Measurements from ENCODE around the gene COPS6. TPM values are rescaled to one million over a fixed set of nuclear protein-coding genes. Genes with fewer than 3 reads are reported as not detected.

Gene COPS6
- 53.1 TPM for total RNA-seq

GRCh38 chr7:100088621-100089457 lies at the start of gene COPS6:
Gene COPS6, plus strand, starts transcription at chr7:100088969. Its CDS starts 22 bp downstream, at chr7:100088991.

DNA sequence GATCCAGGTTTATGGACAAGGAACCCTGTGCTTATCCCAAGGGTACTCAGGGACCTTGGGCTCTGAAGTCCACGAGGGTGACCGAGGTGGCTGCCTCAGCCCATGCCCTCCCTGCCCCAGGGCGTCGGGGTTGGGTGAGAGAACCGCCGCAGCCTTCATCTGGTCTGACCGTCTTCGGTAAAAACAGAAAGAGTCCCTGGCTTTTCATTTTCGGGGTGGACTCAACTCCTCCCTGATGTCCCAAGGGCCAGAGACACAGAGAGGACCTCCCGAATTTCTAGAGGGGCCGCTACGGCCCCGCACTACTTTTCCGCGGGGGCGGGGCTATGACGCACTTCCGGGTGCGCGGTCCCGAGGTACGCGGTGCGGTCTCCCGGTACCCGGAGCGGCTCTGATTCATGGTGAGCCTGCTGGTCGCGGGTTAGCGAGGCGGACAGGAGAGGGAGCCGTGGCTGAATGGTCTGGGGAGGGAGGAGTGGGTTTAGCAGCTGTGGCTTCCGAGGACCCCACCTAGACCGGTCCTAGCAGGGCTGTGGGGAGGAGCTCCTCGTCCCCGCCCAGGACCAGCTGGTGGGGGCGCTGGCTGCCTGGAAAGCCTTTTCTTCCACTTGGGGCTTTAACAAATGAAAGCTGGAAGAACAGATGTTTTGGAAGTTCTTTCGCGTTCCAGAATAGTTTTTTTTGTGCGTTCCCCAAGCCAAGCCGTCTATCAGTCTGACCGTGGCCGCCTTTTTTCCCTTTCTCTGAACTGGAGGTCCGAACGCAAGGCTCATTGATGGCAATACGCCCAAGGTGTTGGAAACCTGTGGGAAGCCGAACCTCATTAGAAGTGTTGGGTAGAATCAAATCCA lies 39.1 kb upstream of the COPS6 start, which contains the start of gene ZSCAN21:
Gene ZSCAN21 (plus strand): TSS at position 334 of the 851 bp plus-strand sequence. CDS start 7,233 bp downstream, outside the sequence.

DNA sequence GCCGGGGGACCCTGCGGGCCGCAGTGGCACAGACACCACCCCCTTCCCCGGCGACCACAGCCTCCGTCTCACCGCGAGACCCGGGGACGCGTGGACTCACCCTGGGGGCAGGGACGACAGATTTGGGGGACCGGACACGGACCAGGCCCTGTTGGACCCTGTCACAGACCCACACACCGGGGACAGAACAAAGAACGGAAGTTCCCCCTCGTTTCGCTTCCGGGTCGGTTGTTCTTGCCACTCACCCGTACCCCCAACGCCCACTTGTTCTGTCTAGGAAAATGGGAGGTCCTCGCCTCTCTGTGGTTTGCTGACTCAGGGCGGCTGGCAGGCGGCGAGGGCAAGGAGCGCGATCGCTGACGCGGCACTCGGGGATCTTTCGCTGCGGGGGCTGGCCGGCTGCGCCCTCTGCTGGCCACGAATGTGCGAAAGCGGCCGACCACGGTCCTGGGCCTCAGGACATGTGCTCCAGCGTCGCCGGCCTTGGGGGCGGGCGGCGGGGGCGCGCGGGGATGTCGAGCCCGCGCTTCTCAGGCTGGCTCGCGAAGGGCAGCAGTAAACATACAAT lies 7.2 kb upstream of the COPS6 start, which contains the start of gene ZNF3:
Gene ZNF3 (minus strand): TSS at position 189 of the 568 bp plus-strand sequence. CDS start 4,366 bp downstream, outside the sequence.

DNA sequence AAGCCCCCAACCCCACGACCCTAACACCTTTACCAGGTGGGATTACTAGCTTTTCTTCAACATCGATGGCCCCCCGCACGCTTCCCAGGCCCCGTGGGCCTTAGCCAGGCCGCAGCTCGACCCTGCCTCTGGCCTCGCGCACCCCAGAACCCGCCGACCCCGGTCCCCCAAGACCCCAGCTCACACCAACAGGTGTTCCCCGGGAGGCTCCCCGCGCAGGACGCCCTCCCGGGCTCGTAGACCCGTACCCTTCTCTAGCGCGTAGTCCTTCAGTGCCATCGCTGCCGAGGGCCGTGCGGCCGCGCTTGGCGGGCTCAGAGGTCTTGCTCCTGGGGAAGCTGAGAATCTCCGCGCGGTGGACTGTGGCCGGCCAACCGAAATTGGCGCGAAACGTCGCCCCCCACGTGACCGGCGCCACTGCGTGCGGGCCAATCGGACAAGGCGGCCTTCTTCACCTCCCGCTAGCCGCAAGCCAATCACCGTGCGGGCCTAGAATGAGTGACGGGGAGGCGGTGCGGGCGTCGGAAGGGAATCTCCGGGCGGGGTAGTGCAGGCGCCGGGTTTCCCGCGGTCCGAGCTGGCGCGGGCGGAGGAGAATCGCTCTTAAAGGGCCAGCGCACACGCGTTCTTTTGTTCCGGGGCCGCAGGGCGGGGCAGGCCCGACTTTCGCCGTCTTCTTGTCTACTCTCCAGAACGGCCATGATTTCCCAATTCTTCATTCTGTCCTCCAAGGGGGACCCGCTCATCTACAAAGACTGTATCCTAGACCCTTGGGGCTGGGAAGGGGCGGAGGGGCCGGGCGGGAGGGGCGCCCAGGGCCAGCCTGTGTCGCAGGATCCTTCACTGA lies 12.5 kb downstream of the COPS6 start, which contains the start of the genes AP4M1 and MCM7:
Gene AP4M1 (plus strand): TSS at position 628 of the 847 bp plus-strand sequence. CDS start 72 bp downstream, at position 700.
Gene MCM7 (minus strand): TSS at position 382 of the 847 bp plus-strand sequence. CDS start 103 bp downstream, at position 279.

DNA sequence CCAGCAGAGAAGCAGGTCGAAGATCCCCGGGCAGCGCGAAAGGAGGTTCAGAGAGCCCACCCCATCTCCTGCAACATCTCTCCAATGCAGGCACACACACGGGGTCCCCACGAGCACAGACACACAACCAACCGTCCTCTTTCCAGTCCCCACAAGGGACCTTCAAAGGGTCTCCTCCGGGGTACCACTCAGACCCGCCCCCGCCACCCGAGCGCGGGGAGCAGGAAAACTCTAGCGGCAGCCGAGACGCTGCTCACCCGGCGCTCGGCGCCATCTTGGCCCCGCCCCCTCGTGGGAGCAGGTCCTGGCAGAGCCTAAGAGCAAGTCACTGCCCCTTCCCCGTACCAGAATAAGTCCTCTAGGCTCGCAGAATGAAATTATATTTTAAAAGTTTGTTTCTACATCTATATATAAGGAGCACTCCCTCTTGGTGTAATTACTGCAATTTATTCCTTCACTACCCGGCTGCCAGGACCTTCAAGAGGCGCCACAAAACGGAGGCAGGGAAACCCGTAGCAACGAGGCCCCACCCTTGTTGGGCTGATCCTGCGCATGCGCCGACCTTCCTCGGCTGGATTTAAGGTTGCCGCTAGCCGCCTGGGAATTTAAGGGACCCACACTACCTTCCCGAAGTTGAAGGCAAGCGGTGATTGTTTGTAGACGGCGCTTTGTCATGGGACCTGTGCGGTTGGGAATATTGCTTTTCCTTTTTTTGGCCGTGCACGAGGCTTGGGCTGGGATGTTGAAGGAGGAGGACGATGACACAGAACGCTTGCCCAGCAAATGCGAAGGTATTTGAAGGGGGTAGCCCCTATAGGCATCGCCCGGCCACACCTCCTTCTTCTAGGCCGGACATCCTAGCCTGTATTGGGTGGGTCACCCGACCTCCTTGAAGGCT lies 30.6 kb downstream of the COPS6 start, which contains the start of the genes CNPY4 and TAF6:
Gene CNPY4 (plus strand): TSS at position 563 of the 898 bp plus-strand sequence. CDS start 111 bp downstream, at position 674.
Gene TAF6 (minus strand): TSS at position 287 of the 898 bp plus-strand sequence. CDS start 5,149 bp downstream, outside the sequence.

GRCh38 chr7:100126931-100127865 lies 38.4 kb downstream of the COPS6 start, which contains the start of gene MBLAC1:
Gene MBLAC1, plus strand, starts transcription at chr7:100126967. Its CDS starts 429 bp downstream, at chr7:100127396.

Other genes starting within 250 kb of the COPS6 start
- gene OR2AE1, start 211.9 kb upstream of the COPS6 start, total RNA-seq = not detected
- 38.9 TPM for gene TRIM4, start 169.4 kb upstream of the COPS6 start, total RNA-seq
- gene GJC3, start 159.3 kb upstream of the COPS6 start, total RNA-seq = not detected
- gene AZGP1, start 112.9 kb upstream of the COPS6 start, total RNA-seq = 15.0 TPM
- gene ZKSCAN1, start 73.4 kb upstream of the COPS6 start, total RNA-seq = 77.0 TPM
- gene ZSCAN21, start 39.2 kb upstream of the COPS6 start, total RNA-seq = 19.7 TPM
- 61.1 TPM for gene ZNF3, start 7.2 kb upstream of the COPS6 start, total RNA-seq
- 84.2 TPM for gene MCM7, start 12.4 kb downstream of the COPS6 start, total RNA-seq
- gene AP4M1, start 12.7 kb downstream of the COPS6 start, total RNA-seq = 31.1 TPM
- gene TAF6, start 30.4 kb downstream of the COPS6 start, total RNA-seq = 70.6 TPM
- gene CNPY4, start 30.7 kb downstream of the COPS6 start, total RNA-seq = 36.2 TPM
- gene MBLAC1, start 38.0 kb downstream of the COPS6 start, total RNA-seq = 3.1 TPM
- 77.6 TPM for gene LAMTOR4, start 59.9 kb downstream of the COPS6 start, total RNA-seq
- 13.5 TPM for gene TRAPPC14, start 69.8 kb downstream of the COPS6 start, total RNA-seq
- gene GAL3ST4, start 79.6 kb downstream of the COPS6 start, total RNA-seq = 5.1 TPM
- gene GPC2, start 88.4 kb downstream of the COPS6 start, total RNA-seq = 28.8 TPM
- gene STAG3, start 88.9 kb downstream of the COPS6 start, total RNA-seq = 0.55 TPM
- gene PVRIG, start 131.0 kb downstream of the COPS6 start, total RNA-seq = 0.33 TPM
- not detected for gene SPDYE3, start 218.7 kb downstream of the COPS6 start, total RNA-seq